ENCODE data around the gene MIF. TPM values are rescaled to one million over a fixed set of nuclear protein-coding genes. Genes with fewer than 3 reads are reported as not detected.

MIF gene
- total RNA-seq, result 82.9 TPM

GRCh38 chr22:23893945-23894709 is at the start of gene MIF:
MIF (plus strand) TSS chr22:23894383; CDS start chr22:23894475, 92 bp downstream.

GRCh38 chr22:23857606-23858483 is 36.3 kb upstream of the MIF start, which contains the start of gene SLC2A11:
SLC2A11 (plus strand) TSS chr22:23857875; CDS start chr22:23858000, 125 bp downstream.

Small RNA genes within 50 kb of the gene (small RNA-seq; reads per million reads assigned to genes)
- not detected for gene RN7SL268P (ENCODE audit: low replicate concordance)

Other genes with a start within 250 kb of the MIF start
- gene RGL4, start 203.4 kb upstream of the MIF start, total RNA-seq, result not detected
- 9.7 TPM for gene ZNF70, start 143.3 kb upstream of the MIF start, total RNA-seq
- not detected for gene VPREB3, start 140.0 kb upstream of the MIF start, total RNA-seq
- gene C22orf15, start 131.4 kb upstream of the MIF start, total RNA-seq, result not detected
- gene CHCHD10, start 126.4 kb upstream of the MIF start, total RNA-seq, result 5.3 TPM
- gene MMP11, start 121.5 kb upstream of the MIF start, total RNA-seq, result 23.8 TPM
- gene SMARCB1, start 107.4 kb upstream of the MIF start, total RNA-seq, result 56.0 TPM
- gene DERL3, start 55.4 kb upstream of the MIF start, total RNA-seq, result 2.2 TPM
- gene SLC2A11, start 36.5 kb upstream of the MIF start, total RNA-seq, result 25.4 TPM
- 1.9 TPM for gene GSTT2B, start 66.8 kb downstream of the MIF start, total RNA-seq
- gene DDTL, start 72.5 kb downstream of the MIF start, total RNA-seq, result 2.5 TPM
- 37.9 TPM for gene DDT, start 80.1 kb downstream of the MIF start, total RNA-seq
- gene GSTT2, start 85.8 kb downstream of the MIF start, total RNA-seq, result 0.94 TPM
- not detected for gene GSTT4, start 111.1 kb downstream of the MIF start, total RNA-seq
- gene CABIN1, start 116.9 kb downstream of the MIF start, total RNA-seq, result 114 TPM